PFSK-1 (cell line): ENCODE data around the gene XBP1.

Source experiments
- FOXP2 ChIP-seq: optimal IDR thresholded peaks from 2 replicates; pipeline ENCODE3; 2011; ENCODE audit warnings: borderline replicate concordance, control low read depth, inconsistent platforms; ENCODE audit not compliant: insufficient read depth; ENCODE audit errors: extremely low read length, extremely low read depth
- POLR2AphosphoS5 ChIP-seq: IDR thresholded peaks from 2 replicates; pipeline ENCODE4 v1.6.1; 2012; ENCODE audit warnings: low read depth, mild to moderate bottlenecking, control low read depth, low read length, moderate library complexity
- SIN3A ChIP-seq: IDR thresholded peaks from 2 replicates; pipeline ENCODE4 v1.6.1; 2012; ENCODE audit warnings: mild to moderate bottlenecking, low read length, moderate library complexity, borderline replicate concordance; ENCODE audit not compliant: insufficient read depth
- TAF1 ChIP-seq: IDR thresholded peaks from 2 replicates; pipeline ENCODE4 v1.6.1; 2012; ENCODE audit warnings: low read length, control low read depth, borderline replicate concordance; ENCODE audit not compliant: insufficient read depth
- TF ChIP-seq, protein P1 (sequence below), 2 experiments: IDR thresholded peaks; 2 replicates each; pipeline versions ENCODE4 v1.6.1 to v1.8.0; 2011 to 2012; ENCODE audit warnings: low read depth in 2 of 2, low read length in 2 of 2, control low read depth in 1 of 2, inconsistent platforms in 1 of 2, mild to moderate bottlenecking in 1 of 2, moderate library complexity in 1 of 2; ENCODE audit not compliant: insufficient read depth in 1 of 2

XBP1 gene

GRCh38 chr22:28783786-28784671, 16.3 kb downstream of the XBP1 start:
- no peak for TF ChIP-seq SIN3A
- TF ChIP-seq, protein P1, sequence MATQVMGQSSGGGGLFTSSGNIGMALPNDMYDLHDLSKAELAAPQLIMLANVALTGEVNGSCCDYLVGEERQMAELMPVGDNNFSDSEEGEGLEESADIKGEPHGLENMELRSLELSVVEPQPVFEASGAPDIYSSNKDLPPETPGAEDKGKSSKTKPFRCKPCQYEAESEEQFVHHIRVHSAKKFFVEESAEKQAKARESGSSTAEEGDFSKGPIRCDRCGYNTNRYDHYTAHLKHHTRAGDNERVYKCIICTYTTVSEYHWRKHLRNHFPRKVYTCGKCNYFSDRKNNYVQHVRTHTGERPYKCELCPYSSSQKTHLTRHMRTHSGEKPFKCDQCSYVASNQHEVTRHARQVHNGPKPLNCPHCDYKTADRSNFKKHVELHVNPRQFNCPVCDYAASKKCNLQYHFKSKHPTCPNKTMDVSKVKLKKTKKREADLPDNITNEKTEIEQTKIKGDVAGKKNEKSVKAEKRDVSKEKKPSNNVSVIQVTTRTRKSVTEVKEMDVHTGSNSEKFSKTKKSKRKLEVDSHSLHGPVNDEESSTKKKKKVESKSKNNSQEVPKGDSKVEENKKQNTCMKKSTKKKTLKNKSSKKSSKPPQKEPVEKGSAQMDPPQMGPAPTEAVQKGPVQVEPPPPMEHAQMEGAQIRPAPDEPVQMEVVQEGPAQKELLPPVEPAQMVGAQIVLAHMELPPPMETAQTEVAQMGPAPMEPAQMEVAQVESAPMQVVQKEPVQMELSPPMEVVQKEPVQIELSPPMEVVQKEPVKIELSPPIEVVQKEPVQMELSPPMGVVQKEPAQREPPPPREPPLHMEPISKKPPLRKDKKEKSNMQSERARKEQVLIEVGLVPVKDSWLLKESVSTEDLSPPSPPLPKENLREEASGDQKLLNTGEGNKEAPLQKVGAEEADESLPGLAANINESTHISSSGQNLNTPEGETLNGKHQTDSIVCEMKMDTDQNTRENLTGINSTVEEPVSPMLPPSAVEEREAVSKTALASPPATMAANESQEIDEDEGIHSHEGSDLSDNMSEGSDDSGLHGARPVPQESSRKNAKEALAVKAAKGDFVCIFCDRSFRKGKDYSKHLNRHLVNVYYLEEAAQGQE (IDR thresholded peaks at IDR 0.05; ENCODE audit: insufficient read depth in 1 of 2, low read depth in 2 of 2, low read length in 2 of 2), result no peak
- TF ChIP-seq POLR2AphosphoS5, result no peak
- TF ChIP-seq TAF1, result no peak
- no peak for TF ChIP-seq FOXP2

DNA sequence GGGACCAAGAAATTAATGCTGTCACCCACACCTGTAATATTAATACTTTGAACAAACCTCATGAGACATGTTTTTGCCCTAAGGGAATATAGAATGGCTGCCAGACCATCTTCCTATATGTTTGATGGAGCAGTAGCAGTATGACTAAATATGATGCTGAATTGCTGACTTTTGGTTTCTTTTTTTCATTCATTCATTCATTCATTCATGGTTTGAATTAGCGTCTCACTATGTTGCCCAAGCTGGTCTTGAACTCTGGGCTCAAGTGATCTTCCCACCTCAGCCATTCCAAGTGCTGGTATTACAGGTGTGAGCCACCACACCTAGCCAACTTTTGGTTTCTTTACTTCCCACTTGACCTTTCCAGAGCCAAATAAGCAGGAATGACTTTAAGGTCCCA, 20.1 kb downstream of the XBP1 start:
- no peak for TF ChIP-seq TAF1
- TF ChIP-seq, protein P1 (IDR thresholded peaks at IDR 0.05; ENCODE audit: insufficient read depth in 1 of 2, low read depth in 2 of 2, low read length in 2 of 2), result no peak

DNA sequence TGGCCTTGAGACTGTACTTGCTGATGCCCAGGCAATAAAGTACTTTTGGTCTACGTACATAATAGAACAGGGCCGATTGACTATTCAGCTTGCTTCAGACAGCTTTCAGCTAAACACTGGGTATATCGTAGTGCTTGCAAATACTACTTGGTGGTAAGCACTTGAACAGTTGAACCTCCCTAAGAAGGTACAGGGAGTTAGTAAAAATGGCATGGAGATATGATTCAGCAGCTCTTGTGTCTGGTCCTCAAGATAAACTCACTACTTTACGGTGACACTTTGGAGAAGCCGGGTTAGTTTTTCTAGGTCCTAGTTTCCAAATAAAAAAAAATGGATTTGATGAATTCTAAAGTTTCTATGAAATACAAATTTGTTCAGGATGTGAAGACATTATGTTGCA, 20.5 kb downstream of the XBP1 start:
- no peak for TF ChIP-seq TAF1
- TF ChIP-seq POLR2AphosphoS5, result no peak
- no peak for TF ChIP-seq SIN3A
- TF ChIP-seq, protein P1 (IDR thresholded peaks at IDR 0.05; ENCODE audit: insufficient read depth in 1 of 2, low read depth in 2 of 2, low read length in 2 of 2), result no peak
- TF ChIP-seq FOXP2, result no peak

DNA sequence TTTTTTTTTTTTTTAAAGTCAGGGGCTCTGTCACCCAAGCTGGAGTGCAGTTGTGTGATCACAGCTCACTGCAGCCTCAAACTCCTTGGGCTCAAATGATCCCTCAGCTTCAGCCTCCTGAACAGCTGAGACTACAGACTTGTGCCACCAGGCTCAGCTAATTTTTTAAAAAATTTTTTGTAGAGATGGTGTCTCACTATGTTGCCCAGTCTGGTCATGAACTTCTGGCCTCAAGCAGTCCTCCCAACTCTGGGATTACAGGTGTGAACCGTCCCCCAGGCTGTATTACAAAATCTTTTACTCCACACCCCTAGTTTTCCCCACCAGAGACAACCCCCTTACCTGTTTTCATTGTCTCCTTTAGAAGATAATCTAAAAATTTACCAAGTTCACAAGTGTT, 26.0 kb downstream of the XBP1 start:
- TF ChIP-seq FOXP2 (no peak), TAF1 (no peak), SIN3A (no peak), POLR2AphosphoS5 (no peak)
- TF ChIP-seq, protein P1 (IDR thresholded peaks at IDR 0.05; ENCODE audit: insufficient read depth in 1 of 2, low read depth in 2 of 2, low read length in 2 of 2), result no peak

DNA sequence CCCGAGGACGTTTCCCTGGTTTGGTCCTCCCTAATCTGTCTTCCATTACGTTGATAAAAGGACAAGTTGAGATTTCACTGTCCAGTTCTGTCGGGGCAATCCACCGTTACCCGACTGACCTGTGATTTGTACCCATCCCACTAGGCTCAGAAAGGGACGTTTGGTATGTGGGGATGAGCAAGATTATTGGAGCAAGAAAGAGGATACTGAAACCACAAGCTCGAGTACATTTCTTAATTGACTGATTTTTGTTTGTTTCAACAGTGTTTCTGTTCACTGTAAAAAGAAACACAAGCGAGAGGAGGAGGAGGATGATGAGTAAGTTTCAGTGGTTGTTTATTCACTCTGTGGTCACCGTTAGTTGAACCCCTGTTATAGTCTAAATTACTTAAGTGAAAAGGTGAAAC, 26.9 kb downstream of the XBP1 start:
- TF ChIP-seq TAF1 (no peak), SIN3A (no peak), FOXP2 (no peak), POLR2AphosphoS5 (no peak)
- TF ChIP-seq, protein P1 (IDR thresholded peaks at IDR 0.05; ENCODE audit: insufficient read depth in 1 of 2, low read depth in 2 of 2, low read length in 2 of 2), result no peak
